Measurements from ENCODE around the gene CTBP2. TPM values are rescaled to one million over a fixed set of nuclear protein-coding genes. Genes with fewer than 3 reads are reported as not detected.

The CTBP2 gene
- total RNA-seq, 1 experiment from 2014 or later: 77.8 TPM

- no peak overlapping the region for H3K4me3 ChIP-seq (ENCODE audit: low read depth, low read length, poor library complexity, severe bottlenecking)
- no peaks in the 10 kb centered on the region for H3K9me3 ChIP-seq (ENCODE audit: low read depth, low read length, poor library complexity, severe bottlenecking)
- no peak for DNase-seq (ENCODE audit: low spot score)
- no peaks in the 10 kb centered on the region for H3K4me1 ChIP-seq (ENCODE audit: insufficient read depth, low read length, poor library complexity, severe bottlenecking)
- intact Hi-C loops (cut with micrococcal nuclease; ENCODE audit: unreplicated experiment): no loop called here
- H3K27ac ChIP-seq (ENCODE audit: low read depth, low read length, poor library complexity, severe bottlenecking): no peak overlapping the region
- ChIA-PET POLR2A (ENCODE audit: low non-redundant PET) (no interaction called here), CTCF (no interaction called here)
- no TSS peak for BruUV-seq (replicated peaks)
- H3K27me3 ChIP-seq (replicated peaks; ENCODE audit: insufficient read depth, low read depth, low read length, poor library complexity): no peaks in the 10 kb centered on the region
- TF ChIP-seq EZH2 (IDR thresholded peaks at IDR 0.05; ENCODE audit: borderline replicate concordance, low read depth, low read length, poor library complexity, severe bottlenecking): no peak
- TF ChIP-seq, protein P1, sequence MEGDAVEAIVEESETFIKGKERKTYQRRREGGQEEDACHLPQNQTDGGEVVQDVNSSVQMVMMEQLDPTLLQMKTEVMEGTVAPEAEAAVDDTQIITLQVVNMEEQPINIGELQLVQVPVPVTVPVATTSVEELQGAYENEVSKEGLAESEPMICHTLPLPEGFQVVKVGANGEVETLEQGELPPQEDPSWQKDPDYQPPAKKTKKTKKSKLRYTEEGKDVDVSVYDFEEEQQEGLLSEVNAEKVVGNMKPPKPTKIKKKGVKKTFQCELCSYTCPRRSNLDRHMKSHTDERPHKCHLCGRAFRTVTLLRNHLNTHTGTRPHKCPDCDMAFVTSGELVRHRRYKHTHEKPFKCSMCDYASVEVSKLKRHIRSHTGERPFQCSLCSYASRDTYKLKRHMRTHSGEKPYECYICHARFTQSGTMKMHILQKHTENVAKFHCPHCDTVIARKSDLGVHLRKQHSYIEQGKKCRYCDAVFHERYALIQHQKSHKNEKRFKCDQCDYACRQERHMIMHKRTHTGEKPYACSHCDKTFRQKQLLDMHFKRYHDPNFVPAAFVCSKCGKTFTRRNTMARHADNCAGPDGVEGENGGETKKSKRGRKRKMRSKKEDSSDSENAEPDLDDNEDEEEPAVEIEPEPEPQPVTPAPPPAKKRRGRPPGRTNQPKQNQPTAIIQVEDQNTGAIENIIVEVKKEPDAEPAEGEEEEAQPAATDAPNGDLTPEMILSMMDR (conservative IDR thresholded peaks at IDR 0.05; ENCODE audit: low read depth, low read length): no peak
- no peaks in the 10 kb centered on the region for H3K36me3 ChIP-seq (ENCODE audit: insufficient read depth, low read length, poor library complexity, severe bottlenecking)
Observed at GRCh38 chr10:125193306-125193877, 33.0 kb upstream of the CTBP2 start.

DNA sequence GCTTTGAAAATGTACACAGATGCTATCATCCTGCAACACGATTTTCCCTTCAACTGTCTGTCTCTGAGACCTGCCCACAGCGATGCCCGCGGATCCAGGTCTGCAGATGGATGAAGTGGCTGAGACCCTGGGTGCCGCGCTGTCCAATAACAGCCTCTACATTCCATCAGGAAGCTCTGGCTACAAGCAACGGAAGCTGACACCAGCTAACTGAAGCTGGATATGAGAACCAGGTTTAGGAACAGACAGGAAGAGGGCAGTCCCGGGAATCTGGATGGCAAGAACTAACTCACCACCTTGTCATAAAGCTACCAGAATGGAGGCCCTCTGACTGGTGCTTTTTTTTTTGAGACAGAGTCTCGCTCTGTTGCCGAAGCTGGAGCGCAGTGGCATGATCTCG is 32.3 kb upstream of the CTBP2 start:
- no peak overlapping the region for H3K4me3 ChIP-seq (ENCODE audit: low read depth, low read length, poor library complexity, severe bottlenecking)
- TF ChIP-seq EZH2 (IDR thresholded peaks at IDR 0.05; ENCODE audit: borderline replicate concordance, low read depth, low read length, poor library complexity, severe bottlenecking): no peak
- TF ChIP-seq, protein P1 (conservative IDR thresholded peaks at IDR 0.05; ENCODE audit: low read depth, low read length): no peak
- H3K27ac ChIP-seq (ENCODE audit: low read depth, low read length, poor library complexity, severe bottlenecking): no peak overlapping the region
- H3K27me3 ChIP-seq (replicated peaks; ENCODE audit: insufficient read depth, low read depth, low read length, poor library complexity): no peaks in the 10 kb centered on the region
- BruUV-seq (replicated peaks): no TSS peak
- H3K36me3 ChIP-seq (ENCODE audit: insufficient read depth, low read length, poor library complexity, severe bottlenecking): no peaks in the 10 kb centered on the region
- POLR2A ChIA-PET (ENCODE audit: low non-redundant PET): no interaction called here
- H3K4me1 ChIP-seq (ENCODE audit: insufficient read depth, low read length, poor library complexity, severe bottlenecking): no peaks in the 10 kb centered on the region
- H3K9me3 ChIP-seq (ENCODE audit: low read depth, low read length, poor library complexity, severe bottlenecking): no peaks in the 10 kb centered on the region
- intact Hi-C loops (cut with micrococcal nuclease; ENCODE audit: unreplicated experiment): no loop called here
- CTCF ChIA-PET: no interaction called here
- no peak for DNase-seq (ENCODE audit: low spot score)

DNA sequence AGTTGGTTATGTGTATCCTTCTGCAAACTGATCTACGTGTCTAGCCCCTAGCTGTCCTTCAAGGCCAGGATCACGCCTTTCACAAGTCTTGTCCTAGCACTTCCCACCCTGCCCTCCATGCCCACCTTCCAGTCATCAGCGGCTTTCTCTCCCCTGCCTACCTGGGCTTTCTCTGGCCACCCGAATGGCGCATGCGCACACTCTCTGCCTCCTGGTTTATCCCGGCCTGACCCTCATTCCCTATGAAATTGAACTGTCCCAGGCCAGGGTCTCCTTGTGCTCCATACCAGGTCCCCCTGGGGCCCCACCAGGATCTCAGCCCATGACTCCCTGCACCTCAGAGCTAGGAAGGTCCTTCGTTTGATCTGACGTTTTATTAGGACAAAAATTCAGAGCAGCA is 31.6 kb upstream of the CTBP2 start:
- H3K4me3 ChIP-seq (ENCODE audit: low read depth, low read length, poor library complexity, severe bottlenecking): no peak overlapping the region
- no peak overlapping the region for H3K27ac ChIP-seq (ENCODE audit: low read depth, low read length, poor library complexity, severe bottlenecking)
- CTCF ChIA-PET: no interaction called here
- TF ChIP-seq, protein P1 (conservative IDR thresholded peaks at IDR 0.05; ENCODE audit: low read depth, low read length): no peak
- TF ChIP-seq EZH2 (IDR thresholded peaks at IDR 0.05; ENCODE audit: borderline replicate concordance, low read depth, low read length, poor library complexity, severe bottlenecking): no peak
- intact Hi-C loops (cut with micrococcal nuclease; ENCODE audit: unreplicated experiment): no loop called here
- no peaks in the 10 kb centered on the region for H3K9me3 ChIP-seq (ENCODE audit: low read depth, low read length, poor library complexity, severe bottlenecking)
- POLR2A ChIA-PET (ENCODE audit: low non-redundant PET): no interaction called here
- no peaks in the 10 kb centered on the region for H3K4me1 ChIP-seq (ENCODE audit: insufficient read depth, low read length, poor library complexity, severe bottlenecking)
- BruUV-seq (replicated peaks): no TSS peak
- no peak for DNase-seq (ENCODE audit: low spot score)
- H3K36me3 ChIP-seq (ENCODE audit: insufficient read depth, low read length, poor library complexity, severe bottlenecking): no peaks in the 10 kb centered on the region
- peaks cover 4% of the 10 kb centered on the region for H3K27me3 ChIP-seq (replicated peaks; ENCODE audit: insufficient read depth, low read depth, low read length, poor library complexity)
